Keratinocyte (primary cell): ENCODE data around the gene BOC.

ENCODE experiments used
- CTCF ChIP-seq, 3 experiments: IDR thresholded peaks in 1 of 3; conservative IDR thresholded peaks in 1 of 3; optimal IDR thresholded peaks in 1 of 3; 2 replicates in 2 of 3; 3 replicates in 1 of 3; pipeline versions ENCODE3 to v1.5.1; 2011; ENCODE audit warnings: low read length in 3 of 3, mild to moderate bottlenecking in 3 of 3, moderate library complexity in 2 of 3, control low read depth in 1 of 3, inconsistent platforms in 1 of 3; ENCODE audit not compliant: insufficient read depth in 2 of 3; ENCODE audit errors: extremely low read depth in 1 of 3
- EZH2 ChIP-seq: IDR thresholded peaks from one replicate; pipeline ENCODE4 v1.6.1; 2012; ENCODE audit warnings: inconsistent platforms, mild to moderate bottlenecking, low read length, moderate library complexity

GRCh38 chr3:113177526-113177925 lies 33.8 kb upstream of the BOC start:
- TF ChIP-seq CTCF (optimal IDR thresholded peaks at IDR 0.05 in 1 of 3, IDR thresholded peaks at IDR 0.05 in 1 of 3, conservative IDR thresholded peaks at IDR 0.05 in 1 of 3; ENCODE audit: extremely low read depth in 1 of 3, insufficient read depth in 2 of 3, low read length in 3 of 3) (no peak), EZH2 (no peak)
